NCI-H1694 treated with DMSO at 0.1 percent for 48 hours (cell line): ENCODE data around the gene SKAP1.
"Not testable (repeated sequence)": the region's sequence is repeated elsewhere in the genome, so short reads cannot be mapped to it uniquely, and the experiment has no call there.

Experiments
- DNase-seq: peaks from one replicate; lab custom pipeline; 2025; lab: John Stamatoyannopoulos, UW

The SKAP1 gene

GRCh38 chr17:48368352-48368908 is 61.6 kb downstream of the SKAP1 start:
- DNase-seq: no peak

GRCh38 chr17:48363161-48363560 is 66.9 kb downstream of the SKAP1 start:
- no peak for DNase-seq

GRCh38 chr17:48360861-48361633 is 69.0 kb downstream of the SKAP1 start:
- not testable (repeated sequence) for DNase-seq

- DNase-seq: no peak
Observed at GRCh38 chr17:48357779-48358602, 72.0 kb downstream of the SKAP1 start.

- no peak for DNase-seq
Observed at GRCh38 chr17:48356866-48357265, 73.1 kb downstream of the SKAP1 start.

GRCh38 chr17:48352630-48353029 is 77.4 kb downstream of the SKAP1 start:
- DNase-seq: no peak

GRCh38 chr17:48351911-48352332 is 78.1 kb downstream of the SKAP1 start:
- DNase-seq: peak; percentile 37

- no peak for DNase-seq
Observed at GRCh38 chr17:48348352-48348751, 81.7 kb downstream of the SKAP1 start.

- no peak for DNase-seq
Observed at GRCh38 chr17:48347177-48347576, 82.8 kb downstream of the SKAP1 start.

GRCh38 chr17:48344251-48344650 is 85.8 kb downstream of the SKAP1 start:
- no peak for DNase-seq

GRCh38 chr17:48340916-48341315 is 89.1 kb downstream of the SKAP1 start:
- DNase-seq: no peak

- no peak for DNase-seq
Observed at GRCh38 chr17:48338720-48339119, 91.3 kb downstream of the SKAP1 start.

GRCh38 chr17:48337903-48338302 is 92.1 kb downstream of the SKAP1 start:
- not testable (repeated sequence) for DNase-seq

GRCh38 chr17:48336986-48337385 is 93.0 kb downstream of the SKAP1 start:
- no peak for DNase-seq

- DNase-seq: peak; percentile 62
Observed at GRCh38 chr17:48335858-48336500, 94.0 kb downstream of the SKAP1 start.

- DNase-seq: no peak
Observed at GRCh38 chr17:48335146-48335784, 94.7 kb downstream of the SKAP1 start.

- DNase-seq: no peak
Observed at GRCh38 chr17:48333034-48333530, 96.9 kb downstream of the SKAP1 start.

GRCh38 chr17:48330887-48331286 is 99.1 kb downstream of the SKAP1 start:
- DNase-seq: no peak

- no peak for DNase-seq
Observed at GRCh38 chr17:48330421-48330820, 99.6 kb downstream of the SKAP1 start.

GRCh38 chr17:48328457-48328856 is 101.6 kb downstream of the SKAP1 start:
- no peak for DNase-seq

GRCh38 chr17:48326310-48326709 is 103.7 kb downstream of the SKAP1 start:
- DNase-seq: no peak

- DNase-seq: no peak
Observed at GRCh38 chr17:48322060-48322459, 108.0 kb downstream of the SKAP1 start.
